Astrocyte (in vitro differentiated cells and primary cell): ENCODE results near the gene EPS8. TPM values are rescaled to one million over a fixed set of nuclear protein-coding genes. Genes with fewer than 3 reads are reported as not detected.

Source experiments
- DNase-seq: peaks from one replicate; pipeline ENCODE4 v3.0.0-alpha.2; 2010; ENCODE audit warnings: low read depth
- FAIRE-seq: peaks from 2 replicates; lab custom pipeline; 2011; peaks lifted over from hg19 to GRCh38; lab: Jason Lieb, UNC
- H2AFZ ChIP-seq: 2 replicates; pipeline ENCODE4 v1.6.0; 2012; ENCODE audit warnings: low read depth, low read length, inconsistent platforms
- H3K27ac ChIP-seq: 2 replicates; pipeline ENCODE4 v1.5.1; 2011; ENCODE audit warnings: low read depth, low read length, inconsistent platforms
- H3K27me3 ChIP-seq: 2 replicates; pipeline ENCODE4 v1.6.0; 2011; ENCODE audit warnings: low read length, inconsistent platforms; ENCODE audit not compliant: insufficient read depth
- H3K36me3 ChIP-seq: 2 replicates; pipeline ENCODE4 v1.5.1; 2011; ENCODE audit warnings: low read length, inconsistent platforms; ENCODE audit not compliant: insufficient read depth
- H3K4me1 ChIP-seq: 2 replicates; pipeline ENCODE4 v1.5.1; 2011; ENCODE audit warnings: low read length, inconsistent platforms; ENCODE audit not compliant: insufficient read depth
- H3K4me2 ChIP-seq: 2 replicates; pipeline ENCODE4 v1.6.0; 2012; ENCODE audit warnings: low read length, inconsistent platforms
- H3K4me3 ChIP-seq: 2 replicates; pipeline ENCODE4 v1.5.1; 2011; ENCODE audit warnings: low read depth, mild to moderate bottlenecking, low read length, inconsistent platforms; ENCODE audit not compliant: insufficient read depth
- H3K79me2 ChIP-seq: 2 replicates; pipeline ENCODE4 v1.6.0; 2012; ENCODE audit warnings: mild to moderate bottlenecking, low read length, inconsistent platforms; ENCODE audit not compliant: insufficient read depth
- H3K9ac ChIP-seq: 2 replicates; pipeline ENCODE4 v1.6.0; 2012; ENCODE audit warnings: mild to moderate bottlenecking, low read length, inconsistent platforms
- H3K9me3 ChIP-seq: 2 replicates; pipeline ENCODE4 v1.5.1; 2012; ENCODE audit warnings: low read depth, mild to moderate bottlenecking, low read length, inconsistent platforms; ENCODE audit not compliant: insufficient read depth
- H4K20me1 ChIP-seq: 2 replicates; pipeline ENCODE4 v1.6.0; 2012; ENCODE audit warnings: low read length, inconsistent platforms; ENCODE audit not compliant: insufficient read depth
- H3K27ac Mint-ChIP-seq: one replicate; pipeline ENCODE4 v1.8.0; 2021; ENCODE audit warnings: mild to moderate bottlenecking, mixed read lengths; ENCODE audit not compliant: unreplicated experiment
- H3K27me3 Mint-ChIP-seq: one replicate; pipeline ENCODE4 v1.8.0; 2021; ENCODE audit warnings: low read depth, mixed read lengths; ENCODE audit not compliant: unreplicated experiment
- H3K36me3 Mint-ChIP-seq: one replicate; pipeline ENCODE4 v1.8.0; 2021; ENCODE audit warnings: low read depth, mixed read lengths; ENCODE audit not compliant: unreplicated experiment
- H3K4me1 Mint-ChIP-seq: one replicate; pipeline ENCODE4 v1.8.0; 2021; ENCODE audit warnings: low read depth, mixed read lengths; ENCODE audit not compliant: unreplicated experiment
- H3K4me3 Mint-ChIP-seq: one replicate; pipeline ENCODE4 v1.8.0; 2021; ENCODE audit warnings: mild to moderate bottlenecking, moderate library complexity, mixed read lengths; ENCODE audit not compliant: unreplicated experiment
- H3K9me3 Mint-ChIP-seq: one replicate; pipeline ENCODE4 v1.8.0; 2021; ENCODE audit warnings: mild to moderate bottlenecking, mixed read lengths; ENCODE audit not compliant: unreplicated experiment
- EZH2 ChIP-seq: IDR thresholded peaks from 2 replicates; pipeline ENCODE4 v1.6.1; 2012; ENCODE audit warnings: mild to moderate bottlenecking, low read length, inconsistent platforms; ENCODE audit not compliant: insufficient read depth
- total RNA-seq: library from RNA; stranded (reverse); gene quantifications from 2 replicates; pipeline ENCODE4 v1.2.1, GENCODE V29; 2021
- TF ChIP-seq, protein P1 (sequence below): IDR thresholded peaks from 2 replicates; pipeline ENCODE4 v1.5.1; 2011; ENCODE audit warnings: low read depth, mild to moderate bottlenecking, inconsistent platforms, low read length, moderate library complexity; ENCODE audit not compliant: insufficient read depth

EPS8 gene
- total RNA-seq, 1 donor from 2014 or later = 31.8 TPM

GRCh38 chr12:15602051-15602672 lies 187.0 kb downstream of the EPS8 start:
- no peaks in the 10 kb centered on the region for H3K36me3 ChIP-seq
- DNase-seq (no peak), FAIRE-seq (no peak)
- no peaks in the 10 kb centered on the region for H4K20me1 ChIP-seq
- no peak overlapping the region for H2AFZ ChIP-seq
- no peaks in the 10 kb centered on the region for H3K9me3 Mint-ChIP-seq
- no peaks in the 10 kb centered on the region for H3K27me3 ChIP-seq
- H3K9ac ChIP-seq = no peak overlapping the region
- H3K9me3 ChIP-seq = no peaks in the 10 kb centered on the region
- no peaks in the 10 kb centered on the region for H3K27me3 Mint-ChIP-seq
- no peak overlapping the region for H3K4me3 ChIP-seq
- no peak overlapping the region for H3K27ac ChIP-seq
- H3K4me3 Mint-ChIP-seq = no peak overlapping the region
- TF ChIP-seq EZH2 = no peak
- H3K36me3 Mint-ChIP-seq = no peaks in the 10 kb centered on the region
- H3K79me2 ChIP-seq = no peaks in the 10 kb centered on the region
- no peak overlapping the region for H3K4me2 ChIP-seq
- peaks cover 19% of the 10 kb centered on the region for H3K4me1 Mint-ChIP-seq
- no peak overlapping the region for H3K27ac Mint-ChIP-seq
- peaks cover 12% of the 10 kb centered on the region for H3K4me1 ChIP-seq

DNA sequence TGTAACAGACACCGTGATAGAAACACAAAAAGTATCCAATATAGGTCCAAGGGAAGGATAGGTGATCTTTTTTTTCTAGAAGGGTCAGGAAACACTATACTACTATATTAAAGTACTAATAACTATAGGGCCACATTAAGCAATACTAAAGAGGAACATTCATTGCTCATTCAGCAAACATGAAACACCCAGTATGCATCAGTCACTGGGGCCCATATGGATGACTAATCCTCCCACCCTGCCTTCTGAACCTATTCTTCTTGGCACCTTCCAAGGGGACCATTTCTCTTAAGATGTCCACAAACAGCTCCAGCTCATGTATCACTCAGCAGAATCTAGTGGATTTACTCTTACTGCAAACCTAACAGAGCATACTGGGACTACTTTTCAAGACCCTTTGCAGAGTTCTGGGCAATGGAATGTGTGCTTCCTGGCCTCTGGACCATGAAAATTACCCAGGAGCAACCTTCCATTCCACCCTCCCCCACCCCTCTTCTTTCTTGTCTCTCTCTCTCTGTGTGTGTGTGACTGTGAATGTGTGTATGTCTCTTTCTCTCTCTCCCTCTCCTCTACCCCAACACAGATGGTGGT lies 187.9 kb downstream of the EPS8 start:
- H3K4me2 ChIP-seq = no peak overlapping the region
- no peaks in the 10 kb centered on the region for H3K27me3 ChIP-seq
- Mint-ChIP-seq H3K4me3 (no peak overlapping the region), H3K27ac (no peak overlapping the region), H3K36me3 (no peaks in the 10 kb centered on the region), H3K4me1 (peaks cover 19% of the 10 kb centered on the region), H3K27me3 (no peaks in the 10 kb centered on the region), H3K9me3 (no peaks in the 10 kb centered on the region)
- H3K9me3 ChIP-seq = no peaks in the 10 kb centered on the region
- FAIRE-seq (no peak), DNase-seq (peak; percentile 90)
- no peak overlapping the region for H3K9ac ChIP-seq
- H4K20me1 ChIP-seq = no peaks in the 10 kb centered on the region
- H2AFZ ChIP-seq = no peak overlapping the region
- H3K79me2 ChIP-seq = no peaks in the 10 kb centered on the region
- no peak for TF ChIP-seq EZH2
- TF ChIP-seq, protein P1, sequence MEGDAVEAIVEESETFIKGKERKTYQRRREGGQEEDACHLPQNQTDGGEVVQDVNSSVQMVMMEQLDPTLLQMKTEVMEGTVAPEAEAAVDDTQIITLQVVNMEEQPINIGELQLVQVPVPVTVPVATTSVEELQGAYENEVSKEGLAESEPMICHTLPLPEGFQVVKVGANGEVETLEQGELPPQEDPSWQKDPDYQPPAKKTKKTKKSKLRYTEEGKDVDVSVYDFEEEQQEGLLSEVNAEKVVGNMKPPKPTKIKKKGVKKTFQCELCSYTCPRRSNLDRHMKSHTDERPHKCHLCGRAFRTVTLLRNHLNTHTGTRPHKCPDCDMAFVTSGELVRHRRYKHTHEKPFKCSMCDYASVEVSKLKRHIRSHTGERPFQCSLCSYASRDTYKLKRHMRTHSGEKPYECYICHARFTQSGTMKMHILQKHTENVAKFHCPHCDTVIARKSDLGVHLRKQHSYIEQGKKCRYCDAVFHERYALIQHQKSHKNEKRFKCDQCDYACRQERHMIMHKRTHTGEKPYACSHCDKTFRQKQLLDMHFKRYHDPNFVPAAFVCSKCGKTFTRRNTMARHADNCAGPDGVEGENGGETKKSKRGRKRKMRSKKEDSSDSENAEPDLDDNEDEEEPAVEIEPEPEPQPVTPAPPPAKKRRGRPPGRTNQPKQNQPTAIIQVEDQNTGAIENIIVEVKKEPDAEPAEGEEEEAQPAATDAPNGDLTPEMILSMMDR = no peak
- peaks cover 12% of the 10 kb centered on the region for H3K4me1 ChIP-seq
- no peak overlapping the region for H3K27ac ChIP-seq
- no peaks in the 10 kb centered on the region for H3K36me3 ChIP-seq
- H3K4me3 ChIP-seq = no peak overlapping the region

- H3K4me3 ChIP-seq = no peak overlapping the region
- Mint-ChIP-seq H3K27me3 (no peaks in the 10 kb centered on the region), H3K36me3 (no peaks in the 10 kb centered on the region), H3K4me3 (no peak overlapping the region), H3K27ac (no peak overlapping the region), H3K9me3 (no peaks in the 10 kb centered on the region), H3K4me1 (peaks cover 19% of the 10 kb centered on the region)
- H3K79me2 ChIP-seq = no peaks in the 10 kb centered on the region
- no peak overlapping the region for H3K4me2 ChIP-seq
- TF ChIP-seq EZH2 = no peak
- TF ChIP-seq, protein P1 = no peak
- no peak overlapping the region for H2AFZ ChIP-seq
- DNase-seq (no peak), FAIRE-seq (no peak)
- H3K27me3 ChIP-seq = no peaks in the 10 kb centered on the region
- H3K9me3 ChIP-seq = no peaks in the 10 kb centered on the region
- H4K20me1 ChIP-seq = no peaks in the 10 kb centered on the region
- no peaks in the 10 kb centered on the region for H3K36me3 ChIP-seq
- H3K9ac ChIP-seq = no peak overlapping the region
- no peak overlapping the region for H3K27ac ChIP-seq
- peaks cover 12% of the 10 kb centered on the region for H3K4me1 ChIP-seq
Observed at GRCh38 chr12:15600223-15600935, 188.8 kb downstream of the EPS8 start.
